HCT116 (cell line): ENCODE results near the gene TELO2. TPM values are rescaled to one million over a fixed set of nuclear protein-coding genes. Genes with fewer than 3 reads are reported as not detected.

Source experiments
- ATAC-seq: fragments of 200-7000 bp; cut with Tn5 transposase; 2 replicates; pipeline ENCODE4 v1.9.1; 2020; ENCODE audit warnings: mild to moderate bottlenecking, moderate library complexity
- BruUV-seq: library from RNA; stranded (reverse); fragments of 400-500 nt; replicated peaks from 2 replicates; lab custom pipeline; 2021; lab: Mats Ljungman, UMichigan
- CTCF ChIA-PET: fragments of 300-600 bp; sonication (Branson Sonifier 250); formaldehyde crosslinking; loops from one replicate; lab custom pipeline; 2021; ENCODE audit warnings: antibody characterized with exemption; lab: Charles Lee
- POLR2A ChIA-PET: fragments of 300-600, 350-600 bp; sonication (Branson Sonifier 250); formaldehyde crosslinking; loops from one replicate; lab custom pipeline; 2021; ENCODE audit warnings: antibody characterized with exemption; lab: Charles Lee
- RAD21 ChIA-PET, 2 experiments: fragments of 300-600 bp; sonication (Branson Sonifier 250); formaldehyde crosslinking; loops; one replicate each; lab custom pipeline; 2023; ENCODE audit warnings: low total read pairs in 2 of 2; ENCODE audit not compliant: uncharacterized antibody in 2 of 2, unreplicated experiment in 2 of 2, low non-redundant PET in 1 of 2; lab: Charles Lee
- DNase-seq: peaks from one replicate; pipeline ENCODE4 v3.0.0-alpha.2; 2010; ENCODE audit warnings: low read depth, low spot score
- H2AFZ ChIP-seq: fragments of 200-600 bp; shearing (Covaris generic), sonication (generic); 2 replicates; pipeline ENCODE4 v1.6.1; 2017; ENCODE audit warnings: low read depth, mixed run types, mixed read lengths, antibody characterized with exemption, low read length; ENCODE audit not compliant: poor library complexity, severe bottlenecking
- H3K27ac ChIP-seq: 2 replicates; pipeline ENCODE4 v1.5.1; 2012; ENCODE audit warnings: low read depth, low read length
- H3K27me3 ChIP-seq: fragments of 200-600 bp; sonication (generic); 2 replicates; pipeline ENCODE4 v1.6.1; 2016; ENCODE audit warnings: mixed run types, low read length, mixed read lengths; ENCODE audit not compliant: insufficient read depth
- H3K36me3 ChIP-seq, 2 experiments: fragments of 200-500 bp in 1 of 2; fragments of 200-600 bp in 1 of 2; sonication (Bioruptor generic) in 1 of 2; sonication (generic) in 1 of 2; 2 replicates each; pipeline versions ENCODE4 v1.5.1 to v1.6.1; 2014 to 2016; ENCODE audit warnings: low read length in 2 of 2, inconsistent platforms in 1 of 2, mixed read lengths in 1 of 2, mixed run types in 1 of 2; ENCODE audit not compliant: insufficient read depth in 2 of 2, control insufficient read depth in 1 of 2
- H3K4me1 ChIP-seq, 2 experiments: fragments of 200-600 bp in 1 of 2; sonication (generic) in 1 of 2; 2 replicates each; pipeline versions ENCODE4 v1.5.1 to v1.6.1; 2012 to 2017; ENCODE audit warnings: low read length in 2 of 2, inconsistent platforms in 1 of 2, mild to moderate bottlenecking in 1 of 2, mixed read lengths in 1 of 2, mixed run types in 1 of 2, moderate library complexity in 1 of 2; ENCODE audit not compliant: insufficient read depth in 2 of 2, control insufficient read depth in 1 of 2
- H3K4me2 ChIP-seq: fragments of 200-600 bp; sonication (generic); 2 replicates; pipeline ENCODE4 v1.6.1; 2017; ENCODE audit warnings: mixed run types, low read length, mixed read lengths
- H3K4me3 ChIP-seq, 2 experiments: fragments of 200-600 bp in 1 of 2; sonication (generic) in 1 of 2; replicated peaks in 1 of 2; 2 replicates each; pipeline ENCODE4 v1.5.1; 2011 to 2016; ENCODE audit warnings: low read length in 2 of 2, control low read depth in 1 of 2, low read depth in 1 of 2, mild to moderate bottlenecking in 1 of 2, mixed read lengths in 1 of 2, mixed run types in 1 of 2
- H3K79me2 ChIP-seq: fragments of 200-600 bp; sonication (generic); 2 replicates; pipeline ENCODE4 v1.6.1; 2017; ENCODE audit warnings: mild to moderate bottlenecking, mixed run types, low read length, moderate library complexity, mixed read lengths; ENCODE audit not compliant: insufficient read depth
- H3K9ac ChIP-seq: fragments of 200-600 bp; sonication (generic); 2 replicates; pipeline ENCODE4 v1.6.1; 2016; ENCODE audit warnings: low read length, mixed read lengths
- H3K9me2 ChIP-seq: fragments of 200-600 bp; sonication (generic), shearing (Covaris generic); 2 replicates; pipeline ENCODE4 v1.6.1; 2017; ENCODE audit warnings: mixed run types, mild to moderate bottlenecking, moderate library complexity; ENCODE audit not compliant: insufficient read depth
- H3K9me3 ChIP-seq, 2 experiments: fragments of 200-500 bp in 1 of 2; fragments of 200-600 bp in 1 of 2; sonication (Bioruptor generic) in 1 of 2; sonication (generic) in 1 of 2; 2 replicates each; pipeline ENCODE4 v1.6.1; 2014 to 2017; ENCODE audit warnings: low read length in 2 of 2, mixed read lengths in 2 of 2, inconsistent platforms in 1 of 2, low read depth in 1 of 2, mild to moderate bottlenecking in 1 of 2, mixed run types in 1 of 2, moderate library complexity in 1 of 2; ENCODE audit not compliant: control insufficient read depth in 1 of 2, insufficient read depth in 1 of 2
- H4K20me1 ChIP-seq: fragments of 200-600 bp; sonication (generic), shearing (Covaris generic); 2 replicates; pipeline ENCODE4 v1.6.1; 2017; ENCODE audit warnings: mixed run types, mild to moderate bottlenecking, moderate library complexity; ENCODE audit not compliant: insufficient read depth
- CBX3 ChIP-seq: IDR thresholded peaks from 2 replicates; pipeline ENCODE4 v1.6.1; 2012; ENCODE audit warnings: low read depth
- EGR1 ChIP-seq: IDR thresholded peaks from 2 replicates; pipeline ENCODE4 v1.6.1; 2012; ENCODE audit warnings: low read depth
- EZH2 ChIP-seq: fragments of 200-600 bp; sonication (generic); IDR thresholded peaks from 2 replicates; pipeline ENCODE4 v1.6.1; 2017; ENCODE audit warnings: antibody characterized with exemption, mixed run types
- EZH2phosphoT487 ChIP-seq: fragments of 200-600 bp; IDR thresholded peaks from 2 replicates; pipeline ENCODE4 v1.6.1; 2018; ENCODE audit warnings: antibody characterized with exemption, borderline replicate concordance
- FOSL1 ChIP-seq: IDR thresholded peaks from 2 replicates; pipeline ENCODE4 v1.6.1; 2012; ENCODE audit warnings: low read depth
- POLR2A ChIP-seq: IDR thresholded peaks from 2 replicates; pipeline ENCODE4 v1.7.0; 2011; ENCODE audit warnings: borderline replicate concordance; ENCODE audit not compliant: insufficient read depth, insufficient read length; ENCODE audit errors: extremely low read depth
- POLR2AphosphoS5 ChIP-seq: IDR thresholded peaks from 2 replicates; pipeline ENCODE4 v1.6.1; 2011; ENCODE audit warnings: mild to moderate bottlenecking, low read depth, low read length, moderate library complexity
- RAD21 ChIP-seq: IDR thresholded peaks from 2 replicates; pipeline ENCODE4 v1.6.1; 2012; ENCODE audit warnings: low read depth, mild to moderate bottlenecking
- SP1 ChIP-seq: IDR thresholded peaks from 2 replicates; pipeline ENCODE4 v1.6.1; 2012; ENCODE audit warnings: low read depth
- SRF ChIP-seq: IDR thresholded peaks from 2 replicates; pipeline ENCODE4 v1.6.1; 2012; ENCODE audit warnings: low read depth
- TCF7L2 ChIP-seq: IDR thresholded peaks from 2 replicates; pipeline ENCODE4 v1.7.0; 2011; ENCODE audit warnings: borderline replicate concordance, inconsistent platforms; ENCODE audit not compliant: insufficient read depth, insufficient read length; ENCODE audit errors: extremely low read depth
- YY1 ChIP-seq: IDR thresholded peaks from 2 replicates; pipeline ENCODE4 v1.6.1; 2011; ENCODE audit warnings: low read length, low read depth, moderate library complexity, mild to moderate bottlenecking; ENCODE audit not compliant: insufficient replicate concordance; ENCODE audit errors: extremely low read depth
- ZFX ChIP-seq: fragments of 450-650 bp; IDR thresholded peaks from 2 replicates; pipeline ENCODE4 v1.6.1; 2017
- ZNF274 ChIP-seq: fragments of 200-500 bp; sonication (Bioruptor generic); IDR thresholded peaks from 2 replicates; pipeline ENCODE4 v1.6.1; 2014; ENCODE audit warnings: mild to moderate bottlenecking, low read depth, low read length, inconsistent platforms
- intact Hi-C: fragments of 100-400 bp; cut with micrococcal nuclease; formaldehyde crosslinking; loops from 2 replicates; pipeline ENCODE4 v1.10.0; 2022
- total RNA-seq: library from RNA; stranded (reverse); gene quantifications from one replicate; pipeline ENCODE4 v1.2.1, GENCODE V29; 2021; ENCODE audit not compliant: unreplicated experiment
- TF ChIP-seq, protein P1 (sequence below): IDR thresholded peaks from 2 replicates; pipeline ENCODE4 v1.6.1; 2012; ENCODE audit warnings: low read depth
- TF ChIP-seq, protein P2 (sequence below): IDR thresholded peaks from 2 replicates; pipeline ENCODE4 v1.6.1; 2012
- TF ChIP-seq, protein P3 (sequence below), 3 experiments: fragments of 200-600 bp in 1 of 3; sonication (generic) in 1 of 3; IDR thresholded peaks in 2 of 3; conservative IDR thresholded peaks in 1 of 3; 2 replicates each; pipeline ENCODE4 v1.5.1; 2012 to 2017; ENCODE audit warnings: low read depth in 2 of 3, low read length in 2 of 3, antibody characterized with exemption in 1 of 3, borderline replicate concordance in 1 of 3, control low read depth in 1 of 3, mild to moderate bottlenecking in 1 of 3, mixed read lengths in 1 of 3, mixed run types in 1 of 3, moderate library complexity in 1 of 3; ENCODE audit not compliant: insufficient read depth in 1 of 3

TELO2 gene
- total RNA-seq, 1 experiment from 2014 or later, result 74.3 TPM

DNA sequence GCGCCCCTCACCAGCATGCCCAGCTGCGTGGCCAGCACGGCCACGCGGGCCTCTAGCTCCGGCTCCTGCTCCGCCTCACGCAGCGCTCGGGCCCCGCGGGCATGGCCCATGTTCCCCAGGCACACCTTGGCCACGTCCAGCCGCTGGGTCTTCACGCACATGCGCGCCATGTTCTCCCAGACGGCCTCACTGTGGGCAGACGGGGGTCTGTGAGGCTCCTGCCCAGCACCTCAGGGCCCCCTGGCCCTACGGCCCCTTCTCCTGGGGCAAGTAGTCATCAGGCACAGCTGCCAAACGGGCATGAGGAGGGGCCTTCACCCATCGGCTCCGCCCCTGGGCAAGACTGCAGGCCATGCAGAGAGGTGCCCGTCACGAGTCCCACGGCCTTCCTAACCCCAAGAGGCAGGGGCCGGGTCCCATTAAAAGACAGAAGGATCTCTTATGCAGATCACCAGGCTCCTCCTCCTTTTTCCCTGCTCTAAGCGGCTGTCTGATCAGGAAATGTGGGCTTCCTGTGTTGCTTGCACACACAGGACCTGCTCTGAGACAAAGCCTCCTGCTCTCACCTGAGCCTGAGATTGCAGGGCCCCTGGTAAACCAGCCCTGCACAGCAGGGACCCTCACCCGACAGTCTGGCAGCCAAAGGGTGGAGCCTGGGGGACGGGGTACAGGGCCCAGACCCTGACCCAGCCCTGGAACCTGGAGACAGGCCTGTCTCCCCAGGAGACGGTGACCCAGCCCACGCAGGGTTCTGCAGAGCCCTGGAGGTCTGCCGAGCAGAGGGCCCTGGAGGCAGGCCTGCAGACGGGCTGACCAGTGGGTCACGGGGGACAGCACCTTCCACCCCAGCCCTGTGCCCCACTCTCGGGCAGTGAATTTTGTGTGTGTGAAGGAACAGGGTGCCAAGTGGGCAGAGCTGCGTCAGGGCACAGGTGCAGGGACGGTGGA, 33.7 kb downstream of the TELO2 start (continued):
- TF ChIP-seq, protein P1, sequence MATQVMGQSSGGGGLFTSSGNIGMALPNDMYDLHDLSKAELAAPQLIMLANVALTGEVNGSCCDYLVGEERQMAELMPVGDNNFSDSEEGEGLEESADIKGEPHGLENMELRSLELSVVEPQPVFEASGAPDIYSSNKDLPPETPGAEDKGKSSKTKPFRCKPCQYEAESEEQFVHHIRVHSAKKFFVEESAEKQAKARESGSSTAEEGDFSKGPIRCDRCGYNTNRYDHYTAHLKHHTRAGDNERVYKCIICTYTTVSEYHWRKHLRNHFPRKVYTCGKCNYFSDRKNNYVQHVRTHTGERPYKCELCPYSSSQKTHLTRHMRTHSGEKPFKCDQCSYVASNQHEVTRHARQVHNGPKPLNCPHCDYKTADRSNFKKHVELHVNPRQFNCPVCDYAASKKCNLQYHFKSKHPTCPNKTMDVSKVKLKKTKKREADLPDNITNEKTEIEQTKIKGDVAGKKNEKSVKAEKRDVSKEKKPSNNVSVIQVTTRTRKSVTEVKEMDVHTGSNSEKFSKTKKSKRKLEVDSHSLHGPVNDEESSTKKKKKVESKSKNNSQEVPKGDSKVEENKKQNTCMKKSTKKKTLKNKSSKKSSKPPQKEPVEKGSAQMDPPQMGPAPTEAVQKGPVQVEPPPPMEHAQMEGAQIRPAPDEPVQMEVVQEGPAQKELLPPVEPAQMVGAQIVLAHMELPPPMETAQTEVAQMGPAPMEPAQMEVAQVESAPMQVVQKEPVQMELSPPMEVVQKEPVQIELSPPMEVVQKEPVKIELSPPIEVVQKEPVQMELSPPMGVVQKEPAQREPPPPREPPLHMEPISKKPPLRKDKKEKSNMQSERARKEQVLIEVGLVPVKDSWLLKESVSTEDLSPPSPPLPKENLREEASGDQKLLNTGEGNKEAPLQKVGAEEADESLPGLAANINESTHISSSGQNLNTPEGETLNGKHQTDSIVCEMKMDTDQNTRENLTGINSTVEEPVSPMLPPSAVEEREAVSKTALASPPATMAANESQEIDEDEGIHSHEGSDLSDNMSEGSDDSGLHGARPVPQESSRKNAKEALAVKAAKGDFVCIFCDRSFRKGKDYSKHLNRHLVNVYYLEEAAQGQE, result no peak
- no peak for TF ChIP-seq EZH2

DNA sequence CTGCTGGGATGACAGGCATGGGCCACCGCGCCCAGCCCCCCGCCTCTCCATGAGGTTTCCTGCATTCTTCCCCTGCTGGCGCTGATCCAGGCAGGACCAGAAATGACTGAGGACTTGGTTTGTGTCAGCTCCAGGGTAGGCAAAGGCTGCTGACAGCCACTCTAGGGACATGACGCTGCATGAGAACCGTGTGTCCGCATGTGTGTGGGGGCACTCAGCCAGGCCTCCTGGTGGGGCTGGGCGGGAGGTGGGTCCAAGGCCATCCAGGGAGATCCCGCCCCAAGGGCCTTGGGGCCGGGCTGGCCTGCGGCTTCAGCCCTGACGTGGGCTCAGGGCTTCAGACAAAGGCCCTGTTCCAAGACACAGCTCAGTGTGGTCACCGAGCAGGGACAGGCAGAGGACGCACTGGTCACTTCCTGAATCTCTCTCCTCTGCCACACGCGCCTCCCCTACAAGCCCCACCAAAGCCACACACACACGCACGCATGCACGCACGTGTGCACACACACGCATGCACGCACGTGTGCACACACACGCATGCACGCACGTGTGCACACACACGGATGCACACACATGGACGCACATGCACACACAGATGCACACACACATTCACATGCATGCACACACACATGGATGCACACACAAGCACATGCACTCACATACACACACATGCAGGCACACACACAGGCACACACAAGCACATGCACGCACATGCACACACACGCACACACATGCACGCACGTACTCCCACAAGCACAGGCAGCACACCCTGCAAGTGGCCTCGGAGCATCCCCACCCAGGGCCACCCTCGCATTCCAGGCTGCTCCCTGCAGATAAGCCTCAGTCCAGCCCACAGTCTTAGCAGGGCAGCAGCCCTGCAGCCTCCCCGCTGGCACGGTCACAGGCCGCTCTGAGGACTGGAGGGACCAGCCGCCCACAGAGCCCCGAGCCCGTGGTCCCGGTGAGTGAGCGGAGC, 35.0 kb downstream of the TELO2 start:
- ChIA-PET RAD21 (no interaction called here), POLR2A (no interaction called here), CTCF (no interaction called here)
- Histone ChIP-seq H3K27me3 (no peaks in the 10 kb centered on the region), H3K27ac (no peak overlapping the region), H3K4me3 (no peak overlapping the region), H3K4me1 (no peaks in the 10 kb centered on the region), H3K36me3 (no peaks in the 10 kb centered on the region), H3K9me2 (no peaks in the 10 kb centered on the region), H3K4me2 (no peak overlapping the region), H4K20me1 (no peaks in the 10 kb centered on the region), H3K9me3 (no peaks in the 10 kb centered on the region), H2AFZ (no peak overlapping the region), H3K79me2 (no peaks in the 10 kb centered on the region), H3K9ac (no peak overlapping the region)
- ATAC-seq, result no peak
- no TSS peak for BruUV-seq
- intact Hi-C loops, result no loop called here
- no peak for DNase-seq
- TF ChIP-seq SP1 (no peak), EGR1 (no peak), RAD21 (no peak), POLR2A (no peak), ZNF274 (no peak), SRF (no peak), POLR2AphosphoS5 (no peak), EZH2phosphoT487 (no peak), CBX3 (no peak), FOSL1 (no peak), ZFX (no peak), YY1 (no peak), TCF7L2 (no peak)
- TF ChIP-seq, protein P2, sequence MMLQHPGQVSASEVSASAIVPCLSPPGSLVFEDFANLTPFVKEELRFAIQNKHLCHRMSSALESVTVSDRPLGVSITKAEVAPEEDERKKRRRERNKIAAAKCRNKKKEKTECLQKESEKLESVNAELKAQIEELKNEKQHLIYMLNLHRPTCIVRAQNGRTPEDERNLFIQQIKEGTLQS, result no peak
- TF ChIP-seq, protein P3, sequence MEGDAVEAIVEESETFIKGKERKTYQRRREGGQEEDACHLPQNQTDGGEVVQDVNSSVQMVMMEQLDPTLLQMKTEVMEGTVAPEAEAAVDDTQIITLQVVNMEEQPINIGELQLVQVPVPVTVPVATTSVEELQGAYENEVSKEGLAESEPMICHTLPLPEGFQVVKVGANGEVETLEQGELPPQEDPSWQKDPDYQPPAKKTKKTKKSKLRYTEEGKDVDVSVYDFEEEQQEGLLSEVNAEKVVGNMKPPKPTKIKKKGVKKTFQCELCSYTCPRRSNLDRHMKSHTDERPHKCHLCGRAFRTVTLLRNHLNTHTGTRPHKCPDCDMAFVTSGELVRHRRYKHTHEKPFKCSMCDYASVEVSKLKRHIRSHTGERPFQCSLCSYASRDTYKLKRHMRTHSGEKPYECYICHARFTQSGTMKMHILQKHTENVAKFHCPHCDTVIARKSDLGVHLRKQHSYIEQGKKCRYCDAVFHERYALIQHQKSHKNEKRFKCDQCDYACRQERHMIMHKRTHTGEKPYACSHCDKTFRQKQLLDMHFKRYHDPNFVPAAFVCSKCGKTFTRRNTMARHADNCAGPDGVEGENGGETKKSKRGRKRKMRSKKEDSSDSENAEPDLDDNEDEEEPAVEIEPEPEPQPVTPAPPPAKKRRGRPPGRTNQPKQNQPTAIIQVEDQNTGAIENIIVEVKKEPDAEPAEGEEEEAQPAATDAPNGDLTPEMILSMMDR (IDR thresholded peaks at IDR 0.05 in 2 of 3, conservative IDR thresholded peaks at IDR 0.05 in 1 of 3; ENCODE audit: borderline replicate concordance in 1 of 3, insufficient read depth in 1 of 3, low read depth in 2 of 3, low read length in 2 of 3), result no peak
